Measurements from ENCODE around the gene TARS3. TPM values are rescaled to one million over a fixed set of nuclear protein-coding genes. Genes with fewer than 3 reads are reported as not detected.

TARS3 gene
- total and polyA plus RNA-seq, 12 donors: 8.1 to 42.5 (median 33.8) TPM

- 89 to 93% methylated on average over 3 of the region's 3 CpGs for WGBS, 2 donors
- H3K4me1 ChIP-seq: peaks cover 0 to 28% (median 20%) of the 10 kb centered on the region in 9 donors
- DNase-seq (no peak), ATAC-seq (no peak)
- no peak overlapping the region for H3K4me3 ChIP-seq
- no peaks in the 10 kb centered on the region for H3K9me3 ChIP-seq
- intact Hi-C loops (cut with DNase I): no loop called here
- TF ChIP-seq, protein P1, sequence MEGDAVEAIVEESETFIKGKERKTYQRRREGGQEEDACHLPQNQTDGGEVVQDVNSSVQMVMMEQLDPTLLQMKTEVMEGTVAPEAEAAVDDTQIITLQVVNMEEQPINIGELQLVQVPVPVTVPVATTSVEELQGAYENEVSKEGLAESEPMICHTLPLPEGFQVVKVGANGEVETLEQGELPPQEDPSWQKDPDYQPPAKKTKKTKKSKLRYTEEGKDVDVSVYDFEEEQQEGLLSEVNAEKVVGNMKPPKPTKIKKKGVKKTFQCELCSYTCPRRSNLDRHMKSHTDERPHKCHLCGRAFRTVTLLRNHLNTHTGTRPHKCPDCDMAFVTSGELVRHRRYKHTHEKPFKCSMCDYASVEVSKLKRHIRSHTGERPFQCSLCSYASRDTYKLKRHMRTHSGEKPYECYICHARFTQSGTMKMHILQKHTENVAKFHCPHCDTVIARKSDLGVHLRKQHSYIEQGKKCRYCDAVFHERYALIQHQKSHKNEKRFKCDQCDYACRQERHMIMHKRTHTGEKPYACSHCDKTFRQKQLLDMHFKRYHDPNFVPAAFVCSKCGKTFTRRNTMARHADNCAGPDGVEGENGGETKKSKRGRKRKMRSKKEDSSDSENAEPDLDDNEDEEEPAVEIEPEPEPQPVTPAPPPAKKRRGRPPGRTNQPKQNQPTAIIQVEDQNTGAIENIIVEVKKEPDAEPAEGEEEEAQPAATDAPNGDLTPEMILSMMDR (IDR thresholded peaks at IDR 0.05): no peak
- peaks cover 0 to 57% (median 10%) of the 10 kb centered on the region in 9 donors for H3K36me3 ChIP-seq
- H3K27ac ChIP-seq: no peak overlapping the region
- no peaks in the 10 kb centered on the region for H3K27me3 ChIP-seq
Observed at GRCh38 chr15:101637919-101638318, 86.4 kb downstream of the TARS3 start.

GRCh38 chr15:101637516-101637915 is 86.8 kb downstream of the TARS3 start:
- H3K27me3 ChIP-seq: no peaks in the 10 kb centered on the region
- peaks cover 0 to 54% (median 10%) of the 10 kb centered on the region in 9 donors for H3K36me3 ChIP-seq
- TF ChIP-seq, protein P1 (IDR thresholded peaks at IDR 0.05): no peak
- intact Hi-C loops (cut with DNase I): no loop called here
- H3K27ac ChIP-seq: no peak overlapping the region
- no peaks in the 10 kb centered on the region for H3K9me3 ChIP-seq
- no peak overlapping the region for H3K4me3 ChIP-seq
- peaks cover 0 to 26% (median 20%) of the 10 kb centered on the region in 9 donors for H3K4me1 ChIP-seq
- DNase-seq (no peak), ATAC-seq (no peak)
- WGBS, 2 donors: 82 to 83% methylated on average over 6 of the region's 6 CpGs

- TF ChIP-seq, protein P1 (IDR thresholded peaks at IDR 0.05): no peak
- DNase-seq: no peak
- no peak for ATAC-seq
- no peak overlapping the region for H3K4me3 ChIP-seq
- intact Hi-C loops (cut with DNase I): no loop called here
- H3K36me3 ChIP-seq: peaks cover 0 to 50% (median 10%) of the 10 kb centered on the region in 9 donors
- 80 to 81% methylated on average over 3 of the region's 3 CpGs for WGBS, 2 donors
- no peaks in the 10 kb centered on the region for H3K9me3 ChIP-seq
- H3K27ac ChIP-seq: no peak overlapping the region
- peaks cover 0 to 21% (median 16%) of the 10 kb centered on the region in 9 donors for H3K4me1 ChIP-seq
- H3K27me3 ChIP-seq: no peaks in the 10 kb centered on the region
Observed at GRCh38 chr15:101637038-101637437, 87.2 kb downstream of the TARS3 start.

- Histone ChIP-seq H3K27me3 (no peaks in the 10 kb centered on the region), H3K27ac (no peak overlapping the region), H3K4me1 (peaks cover 0 to 12% (median 9%) of the 10 kb centered on the region in 9 donors), H3K36me3 (peaks cover 0 to 43% (median 10%) of the 10 kb centered on the region in 9 donors), H3K9me3 (no peaks in the 10 kb centered on the region), H3K4me3 (no peak overlapping the region)
- DNase-seq: no peak
- TF ChIP-seq, protein P1 (IDR thresholded peaks at IDR 0.05): no peak
- intact Hi-C loops (cut with DNase I): no loop called here
- 74 to 80% methylated on average over 7 of the region's 7 CpGs for WGBS, 2 donors
- peak in 2 of 8 donors; percentile 55 to 59 for ATAC-seq
Observed at GRCh38 chr15:101635944-101636727, 88.1 kb downstream of the TARS3 start.
